Activated CD8-positive, alpha-beta memory T cell treated with anti-CD3 and anti-CD28 coated beads, Interleukin-2, amount 50 U/mL, for 4 hours (primary cell): ENCODE results near the gene UTS2R.

Experiments used
- DNase-seq: peaks from one replicate; pipeline ENCODE4 v3.0.0-alpha.2; 2020

Gene UTS2R

GRCh38 chr17:82371333-82372248 lies at the start of gene UTS2R:
TSS of gene UTS2R (plus strand) at chr17:82371765. CDS start at chr17:82374325, 2,560 bp downstream.
- no peak for DNase-seq

- no peak for DNase-seq
Measured at GRCh38 chr17:82321947-82322466, 49.6 kb upstream of the UTS2R start.

GRCh38 chr17:82322526-82323453 lies 48.8 kb upstream of the UTS2R start:
- DNase-seq = peak; percentile 15

GRCh38 chr17:82323514-82324234 lies 47.9 kb upstream of the UTS2R start:
- DNase-seq = no peak

- no peak for DNase-seq
Measured at GRCh38 chr17:82324566-82325285, 46.8 kb upstream of the UTS2R start.

- no peak for DNase-seq
Measured at GRCh38 chr17:82325286-82326180, 46.0 kb upstream of the UTS2R start.

GRCh38 chr17:82327289-82327688 lies 44.3 kb upstream of the UTS2R start:
- DNase-seq = no peak

- DNase-seq = no peak
Measured at GRCh38 chr17:82327757-82328140, 43.8 kb upstream of the UTS2R start.

- no peak for DNase-seq
Measured at GRCh38 chr17:82328141-82328993, 43.2 kb upstream of the UTS2R start.

GRCh38 chr17:82328994-82329507 lies 42.5 kb upstream of the UTS2R start:
- DNase-seq = no peak

GRCh38 chr17:82329683-82330321 lies 41.8 kb upstream of the UTS2R start:
- DNase-seq = no peak

GRCh38 chr17:82330322-82331239 lies 41.0 kb upstream of the UTS2R start:
- DNase-seq = no peak

GRCh38 chr17:82331345-82331939 lies 40.1 kb upstream of the UTS2R start:
- no peak for DNase-seq

- no peak for DNase-seq
Measured at GRCh38 chr17:82332669-82333278, 38.8 kb upstream of the UTS2R start.

- DNase-seq = no peak
Measured at GRCh38 chr17:82333279-82334171, 38.0 kb upstream of the UTS2R start, which contains the start of gene SECTM1. TSS of gene SECTM1 (minus strand) at chr17:82333766. CDS start at chr17:82327240, 6,526 bp downstream.

- DNase-seq = no peak
Measured at GRCh38 chr17:82334204-82334621, 37.4 kb upstream of the UTS2R start.
